22Rv1 (cell line): ENCODE results near the gene GRIFIN.

Source experiments
- CTCF ChIP-seq: fragments of 450-650 bp; IDR thresholded peaks from 2 replicates; pipeline ENCODE4 v1.5.1; 2017; ENCODE audit warnings: mild to moderate bottlenecking
- ZFX ChIP-seq: fragments of 450-650 bp; IDR thresholded peaks from 2 replicates; pipeline ENCODE4 v1.6.1; 2017; ENCODE audit warnings: antibody characterized with exemption, borderline replicate concordance

- TF ChIP-seq ZFX (no peak), CTCF (peak; percentile 98)
Measured at GRCh38 chr7:2477447-2478398, 1.5 kb upstream of the GRIFIN start.
